ENCODE data around the gene KBTBD6.
"Not testable (repeated sequence)": the region's sequence is repeated elsewhere in the genome, so short reads cannot be mapped to it uniquely, and the experiment has no call there.

KBTBD6 gene

GRCh38 chr13:41131660-41132511, 716 bp downstream of the KBTBD6 start:
- DNase-seq (ENCODE audit: low spot score), result not testable (repeated sequence)

GRCh38 chr13:41131189-41131588, 1.4 kb downstream of the KBTBD6 start:
- DNase-seq (ENCODE audit: low spot score), result not testable (repeated sequence)

GRCh38 chr13:41130356-41130755, 2.2 kb downstream of the KBTBD6 start:
- no peak for DNase-seq (ENCODE audit: low spot score)

- no peak for DNase-seq (ENCODE audit: low spot score)
Measured at GRCh38 chr13:41127701-41128100, 4.9 kb downstream of the KBTBD6 start.

GRCh38 chr13:41122838-41123237, 9.8 kb downstream of the KBTBD6 start:
- DNase-seq (ENCODE audit: low spot score), result peak; percentile 24

GRCh38 chr13:41117869-41118268, 14.7 kb downstream of the KBTBD6 start:
- DNase-seq (ENCODE audit: low spot score), result no peak

- DNase-seq (ENCODE audit: low spot score), result no peak
Measured at GRCh38 chr13:41111454-41111853, 21.1 kb downstream of the KBTBD6 start.

- no peak for DNase-seq (ENCODE audit: low spot score)
Measured at GRCh38 chr13:41107584-41108014, 25.0 kb downstream of the KBTBD6 start.

GRCh38 chr13:41107104-41107571, 25.5 kb downstream of the KBTBD6 start:
- DNase-seq (ENCODE audit: low spot score), result no peak

- no peak for DNase-seq (ENCODE audit: low spot score)
Measured at GRCh38 chr13:41099986-41100385, 32.6 kb downstream of the KBTBD6 start.

- no peak for DNase-seq (ENCODE audit: low spot score)
Measured at GRCh38 chr13:41098761-41099160, 33.8 kb downstream of the KBTBD6 start.

GRCh38 chr13:41095681-41096080, 36.9 kb downstream of the KBTBD6 start:
- DNase-seq (ENCODE audit: low spot score), result not testable (repeated sequence)

GRCh38 chr13:41085961-41086585, 46.5 kb downstream of the KBTBD6 start:
- no peak for DNase-seq (ENCODE audit: low spot score)

GRCh38 chr13:41079725-41080124, 52.9 kb downstream of the KBTBD6 start:
- no peak for DNase-seq (ENCODE audit: low spot score)
